Stomach (tissue), 9 donors: ENCODE measurements around the gene COQ4. TPM values are rescaled to one million over a fixed set of nuclear protein-coding genes. Genes with fewer than 3 reads are reported as not detected.
A peak's percentile ranks its signal among the peaks of the same experiment; 100 is the strongest.

Source experiments
- DNase-seq, 2 donors: peaks; one replicate each; pipeline versions ENCODE4 v3.0.0 to v3.0.0-alpha.2; 2013 to 2019
- H3K27ac ChIP-seq, 5 donors: fragments of 200-600 bp in 4 of 5; sonication (generic) in 4 of 5; one replicate each; pipeline ENCODE4 v1.5.1; 2013 to 2019; ENCODE audit warnings: mild to moderate bottlenecking in 1 of 5, moderate library complexity in 1 of 5
- H3K27me3 ChIP-seq, 3 donors: fragments of 200-600 bp; sonication (generic); one replicate each; pipeline ENCODE4 v1.5.1; 2017 to 2019; ENCODE audit warnings: mixed run types in 1 of 3
- H3K36me3 ChIP-seq, 4 donors: fragments of 200-600 bp; sonication (generic); 1 replicate in 3 of 4; 2 replicates in 1 of 4; pipeline ENCODE4 v1.5.1; 2016 to 2019
- H3K4me1 ChIP-seq, 4 donors: fragments of 200-600 bp; sonication (generic); one replicate each; pipeline ENCODE4 v1.5.1; 2016 to 2019
- H3K4me3 ChIP-seq, 4 donors: fragments of 200-600 bp; sonication (generic) in 3 of 4; one replicate each; pipeline ENCODE4 v1.5.1; 2016 to 2019; ENCODE audit warnings: mild to moderate bottlenecking in 1 of 4
- H3K9me3 ChIP-seq, 4 donors: fragments of 200-600 bp; sonication (generic); one replicate each; pipeline ENCODE4 v1.5.1; 2016 to 2019
- CTCF ChIP-seq, 7 experiments: fragments of 450-650 bp in 4 of 7; fragments of 200-600 bp in 3 of 7; sonication (generic) in 3 of 7; IDR thresholded peaks; one replicate each; pipeline ENCODE4 v1.5.1; 2016 to 2019; ENCODE audit warnings: antibody characterized with exemption in 7 of 7, control low read depth in 2 of 7, mild to moderate bottlenecking in 1 of 7
- EP300 ChIP-seq: sonication (generic); formaldehyde crosslinking; IDR thresholded peaks from one replicate; pipeline ENCODE4 v1.6.1; 2017; ENCODE audit warnings: antibody characterized with exemption
- POLR2A ChIP-seq, 4 donors: fragments of 450-650 bp; IDR thresholded peaks; one replicate each; pipeline ENCODE4 v1.6.1; 2016; ENCODE audit warnings: antibody characterized with exemption in 4 of 4, control low read depth in 2 of 4, mild to moderate bottlenecking in 1 of 4, moderate library complexity in 1 of 4
- POLR2AphosphoS5 ChIP-seq, 3 donors: sonication (generic); formaldehyde crosslinking; IDR thresholded peaks; one replicate each; pipeline ENCODE4 v1.6.1; 2016; ENCODE audit warnings: antibody characterized with exemption in 3 of 3
- WGBS, 5 donors: extraction: QIAGEN DNeasy Blood & Tissue Kit in 3 of 5; methylation state at CpG; one replicate each; pipeline versions ENCODE4 v1.1.5 to v1.1.7; 2013 to 2018; 5-methylcytosine and 5-hydroxymethylcytosine counted together
- intact Hi-C: fragments of 100-400 bp; cut with DNase I; formaldehyde crosslinking; loops from one replicate; pipeline ENCODE4 v1.15.1; 2023; ENCODE audit warnings: low total_unique reads
- polyA plus RNA-seq, 3 donors: library from polyadenylated mRNA; stranded (reverse); fragments of 200-250 nt; gene quantifications; one replicate each; pipeline ENCODE4 v1.2.3, GENCODE V29; 2013
- total RNA-seq, 5 donors: library from RNA; depleted of rRNA; stranded (reverse); fragments of >200 nt; gene quantifications; one replicate each; pipeline versions ENCODE4 v1.1.0 to v1.2.3, GENCODE V29; 2014 to 2016
- donor health status: healthy with polysubstance abuse.
- donor health status: Bipolar disorder and iron deficiency.
- donor health status: healthy.

COQ4 gene
- total and polyA plus RNA-seq, 8 donors = 10.5 to 156 (median 63.7) TPM

GRCh38 chr9:128293091-128293490, 29.5 kb upstream of the COQ4 start:
- no peak overlapping the region for H3K4me3 ChIP-seq
- no peaks in the 10 kb centered on the region for H3K27me3 ChIP-seq
- no peak overlapping the region for H3K27ac ChIP-seq
- WGBS, 5 donors = 82 to 96% (median 93%) methylated on average over 4 of the region's 4 CpGs
- no peak for TF ChIP-seq CTCF (IDR thresholded peaks at IDR 0.05)
- TF ChIP-seq POLR2AphosphoS5 (IDR thresholded peaks at IDR 0.05) = no peak
- no peak for TF ChIP-seq POLR2A (IDR thresholded peaks at IDR 0.05)
- no peak for TF ChIP-seq EP300
- peaks cover 6 to 22% (median 20%) of the 10 kb centered on the region in 4 donors for H3K4me1 ChIP-seq
- H3K9me3 ChIP-seq = no peaks in the 10 kb centered on the region
- H3K36me3 ChIP-seq = peaks cover 0 to 23% (median 13%) of the 10 kb centered on the region in 4 donors
- no peak for DNase-seq
- intact Hi-C loops = no loop called here

- intact Hi-C loops = no loop called here
- Histone ChIP-seq H3K4me3 (no peak overlapping the region), H3K4me1 (peaks cover 6 to 22% (median 20%) of the 10 kb centered on the region in 4 donors), H3K27ac (no peak overlapping the region), H3K9me3 (no peaks in the 10 kb centered on the region), H3K36me3 (peaks cover 0 to 12% (median 2%) of the 10 kb centered on the region in 4 donors), H3K27me3 (no peaks in the 10 kb centered on the region)
- TF ChIP-seq POLR2A (IDR thresholded peaks at IDR 0.05) = no peak
- no peak for TF ChIP-seq POLR2AphosphoS5 (IDR thresholded peaks at IDR 0.05)
- TF ChIP-seq CTCF (IDR thresholded peaks at IDR 0.05) = no peak
- no peak for TF ChIP-seq EP300
- WGBS, 5 donors = 70 to 81% (median 77%) methylated on average over 4 of the region's 4 CpGs
- DNase-seq = no peak
Observed at GRCh38 chr9:128294142-128294541, 28.5 kb upstream of the COQ4 start.

DNA sequence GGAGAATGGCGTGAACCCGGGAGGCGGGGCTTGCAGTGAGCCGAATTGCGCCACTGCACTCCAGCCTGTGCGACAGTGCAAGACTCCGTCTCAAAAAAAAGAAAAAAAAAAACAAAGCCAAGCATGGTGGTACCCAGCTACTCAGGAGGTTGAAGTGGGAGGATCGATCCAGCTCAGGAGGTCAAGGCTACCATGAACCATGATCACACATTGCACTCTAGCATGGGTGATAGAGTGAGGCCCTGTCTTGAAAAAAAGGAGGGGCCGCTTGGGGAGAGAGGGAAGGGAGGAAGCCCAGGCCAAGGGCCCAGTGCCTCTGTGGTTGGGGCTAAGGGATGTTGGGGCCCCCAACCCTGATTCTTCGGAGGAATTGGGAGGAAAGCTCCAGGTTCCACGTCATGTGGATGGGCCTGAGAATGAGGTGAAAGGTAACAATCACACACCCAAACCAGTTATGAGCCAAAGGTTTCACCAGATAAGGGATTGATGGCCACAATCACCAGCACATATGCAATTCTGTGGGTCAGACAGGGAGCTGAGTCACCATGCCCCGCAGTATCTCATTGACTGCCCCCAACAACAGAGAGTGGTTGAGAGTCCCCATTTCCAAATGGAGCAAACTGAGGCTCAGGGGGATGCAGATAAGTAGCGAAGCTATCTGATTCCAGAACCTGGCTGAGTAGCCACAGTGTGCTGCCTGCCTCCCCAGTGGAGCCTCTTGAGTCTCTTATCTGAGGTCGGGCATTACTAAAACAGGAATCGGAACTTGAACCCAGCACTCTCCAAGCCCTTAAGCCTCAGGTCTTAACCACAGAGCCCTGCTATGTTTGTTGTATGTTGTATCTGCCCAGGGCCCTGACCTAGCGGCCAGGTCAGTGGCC, 26.1 kb upstream of the COQ4 start:
- Histone ChIP-seq H3K27me3 (no peaks in the 10 kb centered on the region), H3K36me3 (no peaks in the 10 kb centered on the region)

GRCh38 chr9:128297221-128297773, 25.3 kb upstream of the COQ4 start:
- intact Hi-C loops = no loop called here
- H3K36me3 ChIP-seq = no peaks in the 10 kb centered on the region
- DNase-seq = peak in 1 of 2 donors; percentile 32
- peak overlapping the region in 2 of 5 donors; percentile 2 to 78 for H3K27ac ChIP-seq
- 66 to 88% (median 75%) methylated on average over 2 of the region's 2 CpGs for WGBS, 5 donors
- H3K9me3 ChIP-seq = no peaks in the 10 kb centered on the region
- no peaks in the 10 kb centered on the region for H3K27me3 ChIP-seq
- no peak overlapping the region for H3K4me3 ChIP-seq
- H3K4me1 ChIP-seq = peaks cover 6 to 22% (median 20%) of the 10 kb centered on the region in 4 donors
- TF ChIP-seq EP300 (no peak), POLR2AphosphoS5 (IDR thresholded peaks at IDR 0.05) (no peak), POLR2A (IDR thresholded peaks at IDR 0.05) (no peak), CTCF (IDR thresholded peaks at IDR 0.05) (no peak)

More for the DNA sequence above, 26.1 kb upstream of the COQ4 start:
- DNase-seq = peak; percentile 33 to 66
- H3K9me3 ChIP-seq = no peaks in the 10 kb centered on the region
- H3K4me3 ChIP-seq = no peak overlapping the region
- peak overlapping the region; percentile 16 to 78 (median 64) for H3K27ac ChIP-seq
- TF ChIP-seq POLR2A (IDR thresholded peaks at IDR 0.05) (no peak), POLR2AphosphoS5 (IDR thresholded peaks at IDR 0.05) (peak in 1 of 3 donors; percentile 18)
- intact Hi-C loops = no loop called here
- peaks cover 6 to 22% (median 20%) of the 10 kb centered on the region in 4 donors for H3K4me1 ChIP-seq
- WGBS, 5 donors = 71 to 81% (median 78%) methylated on average over 14 to 16 of the region's 16 CpGs
